Activated effector memory CD4-positive, alpha-beta T cell treated with anti-CD3 and anti-CD28 coated beads, Interleukin-2, amount 50 U/mL, for 16 hours (primary cell): ENCODE results near the gene CROCC.
"Not testable (repeated sequence)": the region's sequence is repeated elsewhere in the genome, so short reads cannot be mapped to it uniquely, and the experiment has no call there.

Source experiments
- DNase-seq: peaks from one replicate; pipeline ENCODE4 v3.0.0-alpha.2; 2020

The CROCC gene

DNA sequence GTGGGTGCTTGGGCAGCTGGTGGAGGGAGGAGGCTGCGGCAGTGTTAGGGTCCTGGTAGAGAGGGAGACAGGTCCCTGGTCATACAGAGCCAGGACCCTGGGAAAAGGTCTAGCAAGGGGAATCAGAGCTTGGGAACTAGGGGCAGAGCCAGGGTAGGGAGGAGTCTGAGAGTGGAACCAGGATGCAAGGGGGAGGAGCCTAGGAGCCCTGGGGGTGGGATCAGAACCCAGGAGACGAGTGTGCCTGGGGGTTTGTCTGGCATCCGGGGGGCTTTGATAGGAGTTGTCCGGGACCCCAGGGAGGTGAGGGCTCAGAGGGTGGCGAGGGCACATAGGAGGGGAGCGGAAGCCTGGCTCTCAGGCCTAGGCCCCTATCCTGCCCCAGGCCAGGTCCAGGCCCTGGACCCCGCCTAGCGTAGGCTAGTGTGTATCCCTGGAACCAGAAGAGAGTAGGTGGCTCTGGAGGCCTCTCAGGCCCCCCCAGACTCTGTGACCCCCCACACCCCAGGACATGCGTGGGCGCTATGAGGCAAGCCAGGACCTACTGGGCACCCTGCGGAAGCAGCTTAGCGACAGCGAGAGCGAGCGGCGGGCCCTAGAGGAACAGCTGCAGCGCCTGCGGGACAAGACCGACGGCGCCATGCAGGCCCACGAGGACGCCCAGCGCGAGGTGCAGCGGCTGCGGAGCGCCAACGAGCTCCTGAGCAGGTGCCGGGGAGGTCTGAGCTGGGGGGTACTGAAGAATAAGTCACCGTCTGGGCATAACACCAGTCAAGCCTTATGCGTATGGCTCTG, 17.9 kb downstream of the CROCC start:
- DNase-seq = not testable (repeated sequence)

DNA sequence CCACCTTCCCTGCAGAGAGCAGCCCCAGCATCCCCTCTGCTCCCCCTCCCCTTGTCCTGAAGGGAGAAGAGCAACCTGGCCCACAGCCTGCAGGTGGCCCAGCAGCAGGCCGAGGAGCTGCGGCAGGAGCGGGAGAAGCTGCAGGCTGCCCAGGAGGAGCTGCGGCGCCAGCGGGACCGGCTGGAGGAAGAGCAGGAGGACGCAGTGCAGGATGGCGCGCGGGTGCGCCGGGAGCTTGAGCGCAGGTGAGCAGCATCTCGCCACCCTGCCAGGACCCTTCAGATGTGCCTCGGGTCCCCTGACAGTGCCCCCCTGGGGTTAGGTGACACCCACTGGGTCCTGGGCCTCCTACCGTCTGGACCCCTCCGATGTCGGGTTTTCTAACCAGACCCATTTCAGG, 22.3 kb downstream of the CROCC start:
- no peak for DNase-seq

DNA sequence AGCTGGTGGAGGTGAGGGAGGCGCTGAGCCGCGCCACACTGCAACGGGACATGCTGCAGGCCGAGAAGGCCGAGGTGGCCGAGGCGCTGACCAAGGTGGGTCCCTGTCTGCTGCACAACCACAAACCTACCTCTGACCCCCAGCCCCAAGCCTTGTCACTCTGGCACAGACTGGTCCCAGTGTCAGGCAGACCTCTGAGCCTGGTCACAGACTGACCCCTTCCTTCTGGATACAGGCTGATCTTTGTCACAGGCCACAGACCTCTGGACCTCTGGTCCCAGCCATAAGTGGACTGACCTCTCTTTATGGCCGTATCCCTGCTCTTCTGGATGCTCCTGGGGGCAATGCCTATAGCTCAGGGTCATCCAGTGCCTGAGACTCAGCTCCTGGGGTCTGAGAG, 23.8 kb downstream of the CROCC start:
- DNase-seq = not testable (repeated sequence)

DNA sequence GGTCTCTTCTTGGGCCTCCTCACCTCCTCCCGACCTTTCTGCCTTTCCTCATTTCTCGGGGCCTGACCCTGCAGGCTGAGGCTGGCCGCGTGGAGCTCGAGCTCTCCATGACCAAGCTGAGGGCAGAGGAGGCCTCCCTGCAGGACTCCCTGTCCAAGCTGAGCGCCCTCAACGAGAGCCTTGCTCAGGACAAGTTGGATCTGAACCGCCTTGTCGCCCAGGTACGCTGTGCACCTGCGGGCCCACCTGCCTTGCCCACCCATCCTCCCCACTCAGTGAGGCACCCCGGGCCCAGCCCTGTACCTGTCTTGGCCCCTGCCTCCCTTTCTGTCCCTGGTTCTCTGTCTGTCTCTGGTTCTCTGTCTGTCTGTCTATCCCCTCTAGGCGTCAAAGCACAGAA, 24.5 kb downstream of the CROCC start:
- DNase-seq = not testable (repeated sequence)

DNA sequence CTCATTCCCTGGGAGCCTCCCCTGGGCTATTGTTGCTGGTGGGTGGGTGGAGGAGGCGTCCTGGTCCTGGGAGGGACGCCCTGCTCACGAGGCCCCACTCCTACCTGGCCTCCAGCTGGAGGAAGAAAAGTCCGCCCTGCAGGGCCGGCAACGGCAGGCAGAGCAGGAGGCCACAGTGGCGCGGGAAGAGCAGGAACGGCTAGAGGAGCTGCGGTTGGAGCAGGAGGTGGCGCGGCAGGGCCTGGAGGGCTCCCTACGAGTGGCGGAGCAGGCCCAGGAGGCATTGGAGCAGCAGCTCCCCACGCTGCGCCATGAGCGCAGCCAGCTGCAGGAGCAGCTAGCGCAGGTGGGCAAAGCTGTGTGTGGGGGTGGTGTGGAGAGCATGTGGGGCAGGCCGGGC, 24.9 kb downstream of the CROCC start:
- no peak for DNase-seq

DNA sequence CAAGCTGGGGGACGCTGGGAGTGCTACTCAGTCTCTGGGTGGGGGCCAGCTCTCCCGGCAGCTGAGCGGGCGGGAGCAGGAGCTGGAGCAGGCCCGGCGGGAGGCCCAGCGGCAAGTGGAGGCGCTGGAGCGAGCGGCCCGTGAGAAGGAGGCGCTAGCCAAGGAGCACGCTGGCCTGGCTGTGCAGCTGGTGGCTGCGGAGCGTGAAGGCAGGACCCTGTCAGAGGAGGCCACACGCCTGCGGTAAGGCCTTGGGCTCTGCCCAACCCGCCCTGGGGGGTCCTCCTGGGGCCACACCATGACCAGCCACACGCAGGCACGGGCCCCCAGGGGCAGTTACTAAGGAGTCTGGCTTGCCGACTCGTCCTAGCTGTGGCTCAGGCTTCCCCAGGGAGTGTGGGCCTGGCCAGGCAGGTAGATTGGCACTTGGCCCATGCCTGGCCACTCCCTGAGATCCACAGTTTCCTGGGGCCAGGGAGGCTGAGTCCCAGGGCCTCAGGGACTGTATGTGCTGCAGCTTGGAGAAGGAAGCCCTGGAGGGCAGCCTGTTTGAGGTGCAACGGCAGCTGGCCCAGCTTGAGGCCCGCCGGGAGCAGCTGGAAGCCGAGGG, 26.7 kb downstream of the CROCC start:
- DNase-seq = not testable (repeated sequence)

DNA sequence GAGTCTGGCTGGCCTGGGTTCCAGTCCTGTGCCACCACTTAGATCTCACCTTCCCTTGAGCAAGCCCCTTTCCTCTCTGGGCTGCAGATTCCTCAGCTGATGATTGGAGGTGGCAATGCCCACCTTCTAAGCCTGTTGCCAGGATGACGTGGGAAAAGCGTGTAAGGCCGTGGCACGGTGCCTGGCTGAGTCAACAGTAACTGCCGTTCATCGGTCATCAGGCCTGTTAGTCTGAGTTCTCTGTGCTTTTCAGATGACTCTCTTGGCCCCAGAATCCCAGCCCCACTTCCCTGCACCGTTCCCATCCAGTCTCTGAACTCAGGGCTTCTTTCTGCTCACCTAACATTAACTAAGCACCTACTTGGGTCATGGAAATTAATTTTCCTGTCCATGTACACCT, 27.3 kb downstream of the CROCC start:
- DNase-seq = not testable (repeated sequence)

DNA sequence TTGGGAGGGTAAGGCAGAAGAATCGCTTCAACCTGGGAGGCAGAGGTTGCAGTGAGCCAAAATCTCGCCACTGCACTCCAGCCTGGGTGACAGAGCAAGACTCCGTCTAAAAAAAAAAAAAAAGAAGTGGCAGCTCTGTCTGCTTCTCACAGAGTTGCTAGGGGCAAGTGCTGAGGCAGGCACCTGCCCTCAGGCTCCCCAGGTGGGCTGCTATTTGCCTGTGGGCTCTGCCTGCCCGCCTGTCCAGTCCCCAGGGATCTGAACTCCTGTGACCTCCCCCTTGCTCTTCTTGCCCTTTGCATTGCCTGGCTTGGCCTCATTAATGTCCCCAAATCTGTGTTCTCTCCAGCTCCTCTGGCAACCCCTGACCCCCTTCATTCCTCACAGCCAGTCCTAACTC, 30.6 kb downstream of the CROCC start:
- not testable (repeated sequence) for DNase-seq

DNA sequence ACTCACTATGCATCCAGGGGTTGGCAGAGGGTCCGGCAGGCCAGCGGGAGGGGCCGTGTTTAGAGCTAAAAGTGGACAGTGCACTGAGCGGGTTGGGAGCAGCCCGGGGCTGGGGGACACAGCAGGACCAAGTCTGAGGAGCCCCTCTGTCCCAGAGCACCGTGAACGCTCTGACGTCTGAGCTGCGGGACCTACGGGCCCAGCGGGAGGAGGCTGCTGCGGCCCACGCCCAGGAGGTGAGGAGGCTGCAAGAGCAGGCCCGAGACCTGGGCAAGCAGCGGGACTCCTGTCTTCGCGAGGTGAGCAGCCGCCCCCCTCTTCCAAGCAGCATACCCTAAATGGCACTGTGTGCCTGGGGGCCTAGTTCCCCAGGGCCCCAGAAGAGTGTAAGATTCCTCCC, 32.8 kb downstream of the CROCC start:
- DNase-seq = no peak

DNA sequence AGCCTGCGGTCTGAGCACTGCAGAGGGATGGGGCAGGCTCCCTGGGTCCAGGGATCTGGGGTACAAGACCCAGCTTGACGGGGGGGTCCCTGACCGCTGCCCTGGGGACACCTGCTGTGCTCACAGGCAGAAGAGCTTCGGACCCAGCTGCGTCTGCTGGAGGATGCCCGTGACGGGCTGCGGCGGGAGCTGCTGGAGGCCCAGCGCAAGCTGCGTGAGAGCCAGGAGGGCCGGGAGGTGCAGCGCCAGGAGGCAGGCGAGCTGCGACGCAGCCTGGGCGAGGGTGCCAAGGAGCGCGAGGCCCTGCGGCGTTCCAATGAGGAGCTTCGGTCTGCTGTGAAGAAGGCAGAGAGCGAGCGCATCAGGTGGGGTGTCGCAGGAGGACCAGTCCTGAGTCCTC, 33.5 kb downstream of the CROCC start:
- no peak for DNase-seq

DNA sequence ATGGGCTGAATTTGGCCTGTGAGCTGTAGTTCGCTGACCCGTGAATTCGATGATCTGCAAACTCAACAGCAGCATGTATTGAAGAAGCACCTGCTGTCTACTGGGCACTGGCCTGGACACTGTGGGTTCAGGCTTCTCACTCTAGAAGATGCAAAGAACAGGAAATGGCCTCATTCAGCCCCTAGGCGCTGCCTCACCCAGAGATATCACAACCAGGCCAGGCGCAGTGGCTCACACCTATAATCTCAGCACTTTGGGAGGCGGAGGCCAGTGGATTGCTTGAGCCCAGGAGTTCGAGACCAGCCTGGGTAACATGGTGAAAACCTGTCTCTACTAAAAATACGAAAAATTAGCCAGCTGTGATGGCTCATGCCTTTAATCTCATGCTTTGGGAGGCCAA, 35.0 kb downstream of the CROCC start:
- DNase-seq = no peak

DNA sequence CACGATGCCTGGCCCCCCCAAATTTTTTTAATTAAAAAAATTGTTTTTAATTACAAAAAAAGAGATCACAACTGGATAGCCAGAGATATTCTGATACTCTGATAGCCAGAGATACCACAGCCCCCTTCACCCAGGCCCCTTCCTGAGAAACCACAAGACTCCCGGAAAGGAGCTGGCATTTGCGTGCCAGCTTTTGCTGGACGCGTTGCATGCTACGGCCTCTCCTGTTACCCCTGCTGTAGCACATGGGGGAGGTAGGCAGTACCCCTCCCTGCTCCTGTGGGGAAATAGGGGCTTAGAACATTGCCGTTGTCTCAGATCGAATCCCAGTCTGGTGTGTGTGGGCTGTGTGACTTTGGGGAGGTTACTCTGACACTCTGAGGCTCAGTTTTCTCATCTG, 36.0 kb downstream of the CROCC start:
- no peak for DNase-seq

DNA sequence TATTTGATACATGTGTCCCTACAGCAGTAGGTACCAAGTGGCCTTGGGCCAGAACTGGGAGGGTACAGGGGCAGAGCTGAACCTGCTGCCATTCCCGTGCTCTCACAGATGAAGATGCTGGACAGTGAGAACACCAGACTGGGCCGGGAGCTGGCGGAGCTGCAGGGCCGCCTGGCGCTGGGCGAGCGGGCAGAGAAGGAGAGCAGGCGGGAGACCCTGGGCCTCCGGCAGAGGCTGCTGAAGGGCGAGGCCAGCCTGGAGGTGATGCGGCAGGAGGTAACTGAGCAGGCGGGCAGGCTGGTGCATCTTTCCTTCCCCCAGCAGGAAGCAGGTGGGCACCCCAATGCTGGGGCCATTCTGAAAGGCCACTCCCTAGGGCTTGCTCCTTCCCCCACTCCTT, 36.7 kb downstream of the CROCC start:
- DNase-seq = no peak

DNA sequence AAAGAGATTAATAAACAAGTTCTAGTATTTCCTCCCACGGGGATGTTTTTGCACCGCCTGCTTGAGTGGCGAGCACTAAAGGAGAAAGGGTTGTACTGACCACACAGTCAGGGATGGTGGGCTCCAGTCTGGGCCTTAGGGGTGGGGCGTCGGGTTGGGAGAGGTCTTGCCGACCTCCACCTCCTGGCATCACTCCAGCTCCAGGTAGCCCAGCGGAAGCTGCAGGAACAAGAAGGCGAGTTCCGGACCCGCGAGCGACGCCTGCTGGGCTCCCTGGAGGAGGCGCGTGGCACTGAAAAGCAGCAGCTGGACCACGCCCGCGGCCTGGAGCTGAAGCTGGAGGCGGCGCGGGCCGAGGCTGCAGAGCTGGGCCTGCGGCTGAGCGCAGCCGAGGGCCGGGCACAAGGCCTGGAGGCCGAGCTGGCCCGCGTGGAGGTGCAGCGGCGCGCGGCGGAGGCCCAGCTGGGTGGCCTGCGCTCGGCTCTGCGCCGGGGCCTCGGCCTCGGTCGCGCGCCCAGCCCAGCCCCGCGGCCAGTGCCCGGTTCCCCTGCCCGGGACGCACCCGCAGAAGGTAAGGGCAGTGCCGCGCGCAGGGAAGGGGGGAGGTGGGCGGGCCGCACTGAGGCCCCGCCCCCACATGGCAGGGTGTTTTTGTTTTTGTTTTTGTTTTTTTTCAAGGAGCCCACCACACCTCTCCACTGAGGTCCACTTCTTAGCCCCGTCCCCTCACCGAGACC, 39.0 kb downstream of the CROCC start:
- peak; percentile 92 for DNase-seq

DNA sequence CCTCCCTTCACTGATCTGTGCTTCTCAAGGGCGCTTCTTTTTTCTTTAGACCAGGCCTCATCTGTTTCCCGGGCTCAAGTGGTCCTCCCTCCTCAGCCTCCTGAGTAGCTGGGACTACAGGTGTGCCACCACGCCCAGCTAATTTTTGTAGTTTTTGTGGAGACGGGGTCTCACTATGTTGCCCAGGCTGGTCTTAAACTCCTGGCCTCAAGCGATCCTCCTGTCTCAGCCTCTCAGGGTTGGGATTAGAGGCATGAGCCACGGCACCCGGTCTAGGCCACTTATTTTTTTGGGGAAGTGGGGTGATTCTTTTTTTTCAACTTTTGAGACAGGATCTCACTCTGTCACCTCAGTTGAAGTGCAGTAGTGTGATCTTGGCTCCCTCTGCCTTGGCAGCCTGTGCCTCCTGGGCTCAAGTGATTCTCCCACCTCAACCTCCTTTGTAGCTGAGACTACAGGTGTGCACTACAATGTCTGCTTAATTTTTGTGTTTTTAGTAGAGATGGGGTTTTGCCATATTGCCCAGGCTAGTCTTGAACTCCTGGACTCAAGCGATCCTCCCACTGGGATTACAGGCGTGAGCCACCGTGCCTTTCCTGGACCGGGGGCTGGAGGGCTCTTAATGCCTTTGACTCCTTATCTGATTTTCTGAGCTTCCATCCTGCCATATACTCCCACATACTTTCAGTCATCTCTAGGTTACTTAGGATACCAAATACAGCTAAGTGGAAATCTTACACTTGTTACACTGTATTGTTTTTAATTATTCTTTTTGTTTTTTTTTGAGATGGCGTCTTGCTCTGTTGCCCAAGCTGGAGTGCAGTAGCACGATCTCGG, 39.8 kb downstream of the CROCC start:
- DNase-seq = no peak

DNA sequence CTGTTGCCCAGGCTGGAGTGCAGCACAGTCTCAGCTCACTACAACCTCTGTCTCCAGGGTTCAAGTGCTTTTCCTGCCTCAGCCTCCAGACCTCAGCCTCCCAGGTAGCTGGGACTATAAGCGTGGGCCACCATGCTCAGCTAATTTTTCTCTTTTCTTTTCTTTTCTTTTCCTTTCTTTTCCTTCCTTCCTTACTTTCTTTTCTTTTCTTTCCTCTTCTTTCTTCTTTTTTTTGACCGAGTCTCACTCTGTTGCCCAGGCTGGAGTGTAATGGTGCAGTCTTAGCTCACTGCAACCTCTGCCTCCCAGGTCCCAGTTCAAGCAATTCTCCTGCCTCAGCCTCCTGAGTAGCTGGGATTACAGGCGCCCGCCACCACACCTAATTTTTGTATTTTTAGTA, 42.4 kb downstream of the CROCC start:
- not testable (repeated sequence) for DNase-seq

DNA sequence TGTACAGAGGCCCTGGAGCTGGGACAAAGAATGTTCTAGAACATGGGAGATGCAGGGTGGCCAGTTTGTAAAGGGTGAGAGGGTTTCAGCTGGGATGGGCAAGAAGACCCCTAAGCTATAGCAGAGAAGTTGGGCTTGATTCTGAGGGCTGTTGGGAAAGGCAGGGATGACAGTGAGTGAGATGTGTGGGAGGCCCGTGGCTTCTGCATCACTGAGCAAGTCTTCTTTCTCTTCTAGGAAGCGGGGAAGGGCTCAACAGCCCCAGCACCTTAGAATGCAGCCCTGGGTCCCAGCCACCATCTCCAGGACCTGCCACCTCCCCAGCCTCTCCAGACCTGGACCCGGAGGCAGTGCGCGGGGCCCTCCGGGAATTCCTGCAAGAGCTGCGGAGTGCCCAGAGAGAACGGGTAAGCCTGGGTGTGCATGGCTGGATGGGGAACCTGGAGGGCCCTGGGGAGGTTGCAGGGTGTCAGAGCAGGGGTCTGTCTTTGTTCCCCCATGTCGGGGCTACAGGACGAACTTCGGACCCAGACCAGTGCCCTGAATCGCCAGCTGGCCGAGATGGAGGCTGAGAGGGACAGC, 43.8 kb downstream of the CROCC start:
- DNase-seq = no peak

DNA sequence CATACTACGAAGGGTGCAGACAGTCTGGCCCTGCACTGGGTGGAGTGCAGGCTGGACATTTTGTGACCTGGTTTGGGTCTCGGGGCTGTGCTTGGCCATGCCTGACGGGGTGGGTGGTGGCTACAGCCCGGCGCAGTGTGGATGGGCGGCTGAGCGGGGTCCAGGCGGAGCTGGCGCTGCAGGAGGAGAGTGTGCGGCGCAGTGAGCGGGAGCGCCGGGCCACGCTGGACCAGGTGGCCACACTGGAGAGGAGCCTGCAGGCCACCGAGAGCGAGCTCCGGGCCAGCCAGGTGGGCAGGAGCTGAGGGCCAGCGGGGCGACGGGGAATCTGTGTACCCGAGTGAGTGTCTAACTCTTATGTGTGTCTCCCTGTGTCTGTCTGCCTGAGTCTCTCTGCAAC, 44.6 kb downstream of the CROCC start:
- DNase-seq = no peak

DNA sequence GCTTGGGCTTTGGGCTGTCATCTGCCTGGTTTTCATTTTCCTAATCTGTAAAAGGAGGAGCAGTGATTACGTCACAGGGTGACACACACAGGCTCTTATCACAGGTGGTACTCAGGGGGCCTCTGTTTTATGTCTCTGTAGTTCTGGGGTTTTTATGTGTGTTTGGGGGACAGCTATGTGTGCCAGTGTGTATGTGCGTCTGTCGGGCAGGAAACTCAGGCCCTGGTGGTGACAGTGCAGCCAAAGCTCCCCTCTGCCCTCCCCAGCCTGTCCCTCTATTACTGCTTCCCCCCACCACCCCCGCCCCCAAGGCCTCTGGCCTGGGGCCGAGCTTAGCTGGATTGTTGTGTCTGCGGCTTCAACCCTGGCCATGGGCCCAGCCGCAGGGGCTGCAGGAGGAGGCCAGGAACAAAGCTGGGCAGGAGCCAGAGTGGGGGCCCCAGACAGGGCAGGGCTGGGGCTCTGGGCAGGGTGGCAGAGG, 45.4 kb downstream of the CROCC start:
- DNase-seq = no peak

DNA sequence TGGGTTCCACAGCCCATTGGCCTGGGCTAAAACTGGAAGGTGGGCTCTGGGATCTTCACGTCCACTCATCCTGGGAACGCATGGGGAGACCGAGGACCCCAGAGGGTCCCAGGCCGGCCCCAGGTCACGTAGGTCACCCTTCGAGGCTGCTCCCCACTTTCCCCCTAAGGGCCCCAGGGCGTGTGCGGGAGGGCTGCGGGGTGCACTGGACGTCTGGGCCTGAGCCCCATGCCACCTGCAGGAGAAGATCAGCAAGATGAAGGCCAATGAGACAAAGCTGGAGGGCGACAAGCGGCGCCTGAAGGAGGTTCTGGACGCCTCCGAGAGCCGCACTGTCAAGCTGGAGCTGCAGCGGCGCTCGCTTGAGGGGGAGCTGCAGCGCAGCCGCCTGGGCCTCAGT, 46.2 kb downstream of the CROCC start:
- no peak for DNase-seq

DNA sequence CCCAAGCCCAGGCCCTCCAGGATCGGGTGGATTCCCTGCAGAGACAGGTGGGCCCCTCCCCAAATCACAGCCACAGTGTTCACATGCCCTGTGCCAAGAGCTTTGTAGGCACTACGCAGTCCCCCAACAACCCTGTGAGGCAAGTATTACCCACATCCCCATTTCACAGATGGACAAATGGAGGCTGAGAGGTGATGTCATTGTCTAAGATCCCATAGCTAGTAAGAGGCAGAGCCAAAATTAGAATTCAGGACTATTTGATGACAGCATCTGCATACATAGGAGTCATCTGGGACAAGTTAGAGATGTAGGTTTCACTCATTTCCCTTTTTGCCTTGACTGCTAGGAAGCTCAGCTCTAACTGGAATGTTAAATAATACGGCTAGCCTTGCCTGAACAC, 46.6 kb downstream of the CROCC start:
- no peak for DNase-seq

DNA sequence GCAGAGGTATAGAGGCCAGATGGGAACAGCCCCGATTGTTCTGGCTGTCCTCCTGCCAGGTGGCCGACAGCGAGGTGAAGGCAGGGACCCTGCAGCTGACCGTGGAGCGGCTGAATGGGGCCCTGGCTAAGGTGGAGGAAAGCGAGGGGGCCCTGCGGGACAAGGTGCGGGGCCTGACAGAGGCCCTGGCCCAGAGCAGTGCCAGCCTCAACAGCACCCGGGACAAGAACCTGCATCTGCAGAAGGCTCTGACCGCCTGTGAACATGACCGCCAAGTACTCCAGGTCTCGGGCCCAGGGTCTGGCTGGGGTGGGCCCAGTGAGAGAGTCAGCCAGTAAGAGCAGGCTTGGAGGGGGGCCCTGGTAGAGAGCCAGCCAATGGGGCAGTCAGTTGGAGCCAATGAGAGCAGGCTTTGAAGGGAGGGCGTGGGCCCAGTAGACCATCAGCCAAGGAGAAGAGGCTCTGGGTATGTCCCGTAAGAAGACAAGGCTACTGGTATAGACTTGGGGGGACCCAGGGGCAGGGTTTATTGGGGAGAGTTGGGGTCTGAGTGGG, 47.4 kb downstream of the CROCC start:
- no peak for DNase-seq
